Endothelial cell of umbilical vein (primary cell): ENCODE data around the gene KLHDC4. TPM values are rescaled to one million over a fixed set of nuclear protein-coding genes. Genes with fewer than 3 reads are reported as not detected.

Experiments used
- BruUV-seq: library from RNA; stranded (reverse); fragments of 400-500 nt; replicated peaks from 2 replicates; lab custom pipeline; 2021; lab: Mats Ljungman, UMichigan
- CTCF ChIA-PET: fragments of 300-600, 350-600 bp; sonication (Branson Sonifier 250); formaldehyde crosslinking; loops from one replicate; lab custom pipeline; 2021; ENCODE audit warnings: antibody characterized with exemption, inconsistent platforms; lab: Charles Lee
- POLR2A ChIA-PET: fragments of 300-600, 350-600 bp; sonication (Branson Sonifier 250); formaldehyde crosslinking; loops from one replicate; lab custom pipeline; 2021; ENCODE audit warnings: antibody characterized with exemption, inconsistent platforms; lab: Charles Lee
- DNase-seq: peaks from one replicate; pipeline ENCODE4 v3.0.0-alpha.2; 2011; ENCODE audit warnings: low read depth, low spot score
- FAIRE-seq: peaks from 2 replicates; lab custom pipeline; 2011; peaks lifted over from hg19 to GRCh38; lab: Jason Lieb, UNC
- H2AFZ ChIP-seq: 2 replicates; pipeline ENCODE4 v1.6.0; 2012; ENCODE audit warnings: low read depth, low read length, control low read depth, inconsistent platforms
- H3K27ac ChIP-seq: 2 replicates; pipeline ENCODE4 v1.5.1; 2011; ENCODE audit warnings: low read depth, mild to moderate bottlenecking, control low read depth, low read length, moderate library complexity; ENCODE audit not compliant: insufficient read depth
- H3K27me3 ChIP-seq, 2 experiments: 2 replicates each; pipeline versions ENCODE4 v1.6.0 to v1.6.1; 2011; ENCODE audit warnings: low read length in 2 of 2, mixed read lengths in 1 of 2; ENCODE audit not compliant: control insufficient read depth in 2 of 2, insufficient read depth in 2 of 2
- H3K36me3 ChIP-seq, 2 experiments: 2 replicates in 1 of 2; 3 replicates in 1 of 2; pipeline ENCODE4 v1.5.1; 2011; ENCODE audit warnings: low read length in 2 of 2, mild to moderate bottlenecking in 1 of 2, moderate library complexity in 1 of 2; ENCODE audit not compliant: control insufficient read depth in 2 of 2, insufficient read depth in 2 of 2; ENCODE audit errors: extremely low read depth in 1 of 2
- H3K4me1 ChIP-seq: 3 replicates; pipeline ENCODE4 v1.5.1; 2011; ENCODE audit warnings: mild to moderate bottlenecking, low read length; ENCODE audit not compliant: control insufficient read depth, insufficient read depth; ENCODE audit errors: extremely low read depth
- H3K4me2 ChIP-seq: 2 replicates; pipeline ENCODE4 v1.6.1; 2011; ENCODE audit warnings: low read length, control low read depth, mixed read lengths; ENCODE audit not compliant: insufficient read depth
- H3K4me3 ChIP-seq, 3 experiments: fragments of 200-600 bp in 1 of 3; sonication (generic), shearing (Covaris generic) in 1 of 3; replicated peaks in 1 of 3; 2 replicates each; pipeline ENCODE4 v1.5.1; 2011 to 2016; ENCODE audit warnings: control low read depth in 3 of 3, low read length in 3 of 3, mild to moderate bottlenecking in 2 of 3, inconsistent platforms in 1 of 3, low read depth in 1 of 3, moderate library complexity in 1 of 3; ENCODE audit not compliant: insufficient read depth in 1 of 3
- H3K79me2 ChIP-seq: 2 replicates; pipeline ENCODE4 v1.6.0; 2012; ENCODE audit warnings: low read length, inconsistent platforms; ENCODE audit not compliant: control insufficient read depth, insufficient read depth
- H3K9ac ChIP-seq: replicated peaks from 2 replicates; pipeline ENCODE3; 2011; ENCODE audit warnings: low read length, control low read depth; ENCODE audit not compliant: insufficient read depth; ENCODE audit errors: extremely low read depth
- H3K9me1 ChIP-seq: replicated peaks from 3 replicates; pipeline ENCODE4 v1.6.0; 2011; ENCODE audit warnings: mild to moderate bottlenecking, low read length; ENCODE audit not compliant: control insufficient read depth, insufficient read depth; ENCODE audit errors: extremely low read depth
- H3K9me3 ChIP-seq: replicated peaks from 2 replicates; pipeline ENCODE4 v1.5.1; 2012; ENCODE audit warnings: low read length, inconsistent platforms; ENCODE audit not compliant: control insufficient read depth, insufficient read depth
- H4K20me1 ChIP-seq: replicated peaks from 2 replicates; pipeline ENCODE3; 2011; ENCODE audit warnings: mild to moderate bottlenecking, low read length; ENCODE audit not compliant: control insufficient read depth, insufficient read depth; ENCODE audit errors: extremely low read depth
- EZH2 ChIP-seq: IDR thresholded peaks from 2 replicates; pipeline ENCODE4 v1.6.1; 2012; ENCODE audit warnings: borderline replicate concordance, low read depth, mild to moderate bottlenecking, moderate library complexity, low read length, inconsistent platforms; ENCODE audit not compliant: severe bottlenecking
- FOS ChIP-seq: IDR thresholded peaks from 2 replicates; pipeline ENCODE4 v1.6.1; 2011; ENCODE audit warnings: mild to moderate bottlenecking, low read length, moderate library complexity, borderline replicate concordance; ENCODE audit not compliant: insufficient read depth
- GATA2 ChIP-seq: IDR thresholded peaks from 2 replicates; pipeline ENCODE4 v1.7.0; 2011; ENCODE audit warnings: low read depth, mild to moderate bottlenecking, moderate library complexity, mixed read lengths, low read length; ENCODE audit not compliant: insufficient read length, insufficient read depth
- JUN ChIP-seq: IDR thresholded peaks from 2 replicates; pipeline ENCODE4 v1.6.1; 2011; ENCODE audit warnings: borderline replicate concordance, low read depth; ENCODE audit not compliant: insufficient read length, insufficient read depth
- MYC ChIP-seq: IDR thresholded peaks from one replicate; pipeline ENCODE4 v1.6.1; 2011; ENCODE audit warnings: mild to moderate bottlenecking, low read depth, low read length
- POLR2A ChIP-seq: IDR thresholded peaks from 2 replicates; pipeline ENCODE4 v1.6.1; 2012; ENCODE audit warnings: low read depth, mild to moderate bottlenecking, control low read depth, low read length
- POLR2AphosphoS5 ChIP-seq: IDR thresholded peaks from 2 replicates; pipeline ENCODE4 v1.6.1; 2012; ENCODE audit warnings: low read depth, mild to moderate bottlenecking, control low read depth, low read length, moderate library complexity; ENCODE audit not compliant: insufficient read depth
- dilution Hi-C: fragments of 300-500 bp; cut with MboI; formaldehyde crosslinking; loops from one replicate; pipeline ENCODE4 v1.15.0; 2019; ENCODE audit warnings: low sequenced_read_pairs; ENCODE audit not compliant: extremely low pct_ligation_motif_present
- intact Hi-C: fragments of 100-400 bp; cut with micrococcal nuclease; formaldehyde crosslinking; loops from one replicate; pipeline ENCODE4 v1.10.0; 2022
- polyA plus RNA-seq, 4 experiments: library from polyadenylated mRNA; depleted of rRNA in 3 of 4; stranded (reverse) in 3 of 4; unstranded in 1 of 4; fragments of >200 nt; gene quantifications; 2 replicates each; pipeline versions ENCODE4 v1.2.1 to v1.2.3, GENCODE V29; 2011 to 2012; ENCODE audit warnings: missing spikeins in 1 of 4
- total RNA-seq: library from RNA; stranded (reverse); gene quantifications from 2 replicates; pipeline ENCODE4 v1.2.3, GENCODE V29; 2021
- TF ChIP-seq, protein P1 (sequence below), 2 donors: IDR thresholded peaks; 1 replicate in 1 of 2; 2 replicates in 1 of 2; pipeline ENCODE4 v1.5.1; 2011; ENCODE audit warnings: low read length in 2 of 2, mild to moderate bottlenecking in 2 of 2, moderate library complexity in 2 of 2, control low read depth in 1 of 2, inconsistent platforms in 1 of 2, low read depth in 1 of 2; ENCODE audit not compliant: insufficient read depth in 1 of 2; ENCODE audit errors: extremely low read depth in 1 of 2
- TF ChIP-seq, protein P2 (sequence below): IDR thresholded peaks from 2 replicates; pipeline ENCODE4 v1.6.1; 2011; ENCODE audit not compliant: insufficient read depth, insufficient read length

The KLHDC4 gene
- total and polyA plus RNA-seq, 2 donors (not counting 3 experiments of a cell fraction or from before 2014, with no cell fraction given) = 24.7 to 46.2 TPM

DNA sequence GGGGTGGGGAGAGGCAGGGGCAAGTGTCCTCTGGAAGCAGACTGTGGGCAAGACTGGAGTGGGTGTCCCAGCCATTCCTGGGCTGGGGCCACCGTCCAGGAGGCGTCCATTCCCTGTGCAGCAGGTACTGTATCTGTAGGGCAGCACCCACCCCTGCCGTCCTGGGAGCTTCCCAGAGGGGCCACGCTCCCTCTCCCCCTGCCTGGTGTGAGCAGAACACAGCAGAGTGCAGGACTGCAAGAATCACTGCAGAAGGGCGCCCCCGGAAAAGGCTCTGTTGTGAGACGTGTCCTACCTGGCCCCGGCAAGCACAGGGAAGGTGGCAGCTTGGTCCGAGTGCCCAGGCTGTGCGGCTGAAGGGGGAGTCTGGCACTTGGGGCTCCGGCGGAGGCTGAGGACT, 70.3 kb downstream of the KLHDC4 start:
- Histone ChIP-seq H3K79me2 (no peaks in the 10 kb centered on the region), H3K27ac (no peak overlapping the region), H4K20me1 (no peaks in the 10 kb centered on the region), H3K9ac (no peak overlapping the region), H2AFZ (no peak overlapping the region), H3K27me3 (no peaks in the 10 kb centered on the region), H3K9me1 (no peaks in the 10 kb centered on the region), H3K4me1 (no peaks in the 10 kb centered on the region), H3K4me2 (no peak overlapping the region), H3K36me3 (peaks cover 0 to 4% of the 10 kb centered on the region in 2 experiments), H3K9me3 (no peaks in the 10 kb centered on the region), H3K4me3 (no peak overlapping the region)
- DNase-seq (no peak), FAIRE-seq (no peak)
- intact Hi-C loops = no loop called here
- dilution Hi-C loops = no loop called here
- BruUV-seq = no TSS peak
- TF ChIP-seq POLR2AphosphoS5 (no peak), POLR2A (no peak), JUN (no peak), FOS (no peak), EZH2 (no peak), MYC (no peak), GATA2 (no peak)
- TF ChIP-seq, protein P1, sequence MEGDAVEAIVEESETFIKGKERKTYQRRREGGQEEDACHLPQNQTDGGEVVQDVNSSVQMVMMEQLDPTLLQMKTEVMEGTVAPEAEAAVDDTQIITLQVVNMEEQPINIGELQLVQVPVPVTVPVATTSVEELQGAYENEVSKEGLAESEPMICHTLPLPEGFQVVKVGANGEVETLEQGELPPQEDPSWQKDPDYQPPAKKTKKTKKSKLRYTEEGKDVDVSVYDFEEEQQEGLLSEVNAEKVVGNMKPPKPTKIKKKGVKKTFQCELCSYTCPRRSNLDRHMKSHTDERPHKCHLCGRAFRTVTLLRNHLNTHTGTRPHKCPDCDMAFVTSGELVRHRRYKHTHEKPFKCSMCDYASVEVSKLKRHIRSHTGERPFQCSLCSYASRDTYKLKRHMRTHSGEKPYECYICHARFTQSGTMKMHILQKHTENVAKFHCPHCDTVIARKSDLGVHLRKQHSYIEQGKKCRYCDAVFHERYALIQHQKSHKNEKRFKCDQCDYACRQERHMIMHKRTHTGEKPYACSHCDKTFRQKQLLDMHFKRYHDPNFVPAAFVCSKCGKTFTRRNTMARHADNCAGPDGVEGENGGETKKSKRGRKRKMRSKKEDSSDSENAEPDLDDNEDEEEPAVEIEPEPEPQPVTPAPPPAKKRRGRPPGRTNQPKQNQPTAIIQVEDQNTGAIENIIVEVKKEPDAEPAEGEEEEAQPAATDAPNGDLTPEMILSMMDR (IDR thresholded peaks at IDR 0.05; ENCODE audit: extremely low read depth in 1 of 2, insufficient read depth in 1 of 2, low read depth in 1 of 2, low read length in 2 of 2) = no peak
- TF ChIP-seq, protein P2, sequence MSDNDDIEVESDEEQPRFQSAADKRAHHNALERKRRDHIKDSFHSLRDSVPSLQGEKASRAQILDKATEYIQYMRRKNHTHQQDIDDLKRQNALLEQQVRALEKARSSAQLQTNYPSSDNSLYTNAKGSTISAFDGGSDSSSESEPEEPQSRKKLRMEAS = no peak
- POLR2A ChIA-PET = no interaction called here
- CTCF ChIA-PET = no interaction called here
